ACC112 (cell line): ENCODE measurements around the gene CFAP206.
A peak's percentile ranks its signal among the peaks of the same experiment; 100 is the strongest.

Experiments used
- H2AFZ ChIP-seq: fragments of 200-600 bp; sonication (generic); one replicate; pipeline ENCODE4 v1.6.0; 2017; ENCODE audit warnings: antibody characterized with exemption, low read length; ENCODE audit not compliant: unreplicated experiment
- H3K27ac ChIP-seq: fragments of 200-600 bp; sonication (generic); 2 replicates; pipeline ENCODE4 v1.5.1; 2014; ENCODE audit warnings: low read depth, mild to moderate bottlenecking, antibody characterized with exemption, low read length, moderate library complexity
- H3K27me3 ChIP-seq: fragments of 200-600 bp; sonication (generic); 2 replicates; pipeline ENCODE4 v1.6.1; 2014; ENCODE audit warnings: mild to moderate bottlenecking, antibody characterized with exemption, low read length, moderate library complexity, mixed read lengths; ENCODE audit not compliant: insufficient read depth
- H3K36me3 ChIP-seq: fragments of 200-600 bp; sonication (generic); 2 replicates; pipeline ENCODE4 v1.6.1; 2016; ENCODE audit warnings: mild to moderate bottlenecking, antibody characterized with exemption, low read length, moderate library complexity, mixed read lengths; ENCODE audit not compliant: insufficient read depth
- H3K4me1 ChIP-seq: fragments of 200-600 bp; sonication (generic); one replicate; pipeline ENCODE4 v1.6.1; 2016; ENCODE audit warnings: low read length, mixed read lengths; ENCODE audit not compliant: insufficient read depth, unreplicated experiment, control insufficient read depth
- H3K4me3 ChIP-seq: fragments of 200-600 bp; sonication (generic); 2 replicates; pipeline ENCODE4 v1.5.1; 2014; ENCODE audit warnings: mild to moderate bottlenecking, low read depth, low read length
- H3K79me2 ChIP-seq: fragments of 200-600 bp; sonication (generic); one replicate; pipeline ENCODE4 v1.6.0; 2016; ENCODE audit warnings: low read length; ENCODE audit not compliant: control insufficient read depth, unreplicated experiment, insufficient read depth

The CFAP206 gene

GRCh38 chr6:87384449-87384848 lies 23.3 kb upstream of the CFAP206 start:
- no peaks in the 10 kb centered on the region for H3K36me3 ChIP-seq
- no peaks in the 10 kb centered on the region for H3K79me2 ChIP-seq
- H3K27me3 ChIP-seq = no peaks in the 10 kb centered on the region
- H3K27ac ChIP-seq = no peak overlapping the region
- H3K4me3 ChIP-seq = no peak overlapping the region
- no peaks in the 10 kb centered on the region for H3K4me1 ChIP-seq
- H2AFZ ChIP-seq = no peak overlapping the region

- Histone ChIP-seq H3K36me3 (no peaks in the 10 kb centered on the region), H3K27ac (no peak overlapping the region), H3K79me2 (no peaks in the 10 kb centered on the region), H3K4me1 (no peaks in the 10 kb centered on the region), H2AFZ (no peak overlapping the region), H3K27me3 (no peaks in the 10 kb centered on the region), H3K4me3 (no peak overlapping the region)
Observed at GRCh38 chr6:87391334-87391733, 16.4 kb upstream of the CFAP206 start.

- no peaks in the 10 kb centered on the region for H3K4me1 ChIP-seq
- H3K36me3 ChIP-seq = no peaks in the 10 kb centered on the region
- H3K4me3 ChIP-seq = no peak overlapping the region
- no peak overlapping the region for H2AFZ ChIP-seq
- no peak overlapping the region for H3K27ac ChIP-seq
- H3K27me3 ChIP-seq = no peaks in the 10 kb centered on the region
- no peaks in the 10 kb centered on the region for H3K79me2 ChIP-seq
Observed at GRCh38 chr6:87393026-87393622, 14.6 kb upstream of the CFAP206 start.

DNA sequence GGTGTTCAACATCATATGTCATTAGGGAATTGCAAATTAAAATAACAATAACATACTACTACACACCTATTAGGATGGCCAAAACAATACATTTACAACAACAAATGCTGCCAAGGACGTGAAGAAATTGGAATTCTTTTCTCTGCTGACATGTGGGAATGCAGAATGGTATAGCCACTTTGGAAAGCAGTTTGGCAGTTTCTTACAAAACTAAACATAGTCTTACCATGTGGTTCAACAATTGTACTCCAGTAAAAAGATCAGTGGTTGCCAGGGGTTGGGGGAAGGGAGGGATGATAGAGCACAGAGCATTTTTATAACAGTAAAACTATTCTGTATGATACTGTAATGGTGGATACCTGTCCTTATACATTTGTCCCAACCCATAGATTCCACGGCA lies 12.3 kb upstream of the CFAP206 start:
- Histone ChIP-seq H3K79me2 (no peaks in the 10 kb centered on the region), H2AFZ (no peak overlapping the region), H3K4me3 (no peak overlapping the region), H3K36me3 (no peaks in the 10 kb centered on the region), H3K27me3 (no peaks in the 10 kb centered on the region), H3K27ac (no peak overlapping the region), H3K4me1 (no peaks in the 10 kb centered on the region)

DNA sequence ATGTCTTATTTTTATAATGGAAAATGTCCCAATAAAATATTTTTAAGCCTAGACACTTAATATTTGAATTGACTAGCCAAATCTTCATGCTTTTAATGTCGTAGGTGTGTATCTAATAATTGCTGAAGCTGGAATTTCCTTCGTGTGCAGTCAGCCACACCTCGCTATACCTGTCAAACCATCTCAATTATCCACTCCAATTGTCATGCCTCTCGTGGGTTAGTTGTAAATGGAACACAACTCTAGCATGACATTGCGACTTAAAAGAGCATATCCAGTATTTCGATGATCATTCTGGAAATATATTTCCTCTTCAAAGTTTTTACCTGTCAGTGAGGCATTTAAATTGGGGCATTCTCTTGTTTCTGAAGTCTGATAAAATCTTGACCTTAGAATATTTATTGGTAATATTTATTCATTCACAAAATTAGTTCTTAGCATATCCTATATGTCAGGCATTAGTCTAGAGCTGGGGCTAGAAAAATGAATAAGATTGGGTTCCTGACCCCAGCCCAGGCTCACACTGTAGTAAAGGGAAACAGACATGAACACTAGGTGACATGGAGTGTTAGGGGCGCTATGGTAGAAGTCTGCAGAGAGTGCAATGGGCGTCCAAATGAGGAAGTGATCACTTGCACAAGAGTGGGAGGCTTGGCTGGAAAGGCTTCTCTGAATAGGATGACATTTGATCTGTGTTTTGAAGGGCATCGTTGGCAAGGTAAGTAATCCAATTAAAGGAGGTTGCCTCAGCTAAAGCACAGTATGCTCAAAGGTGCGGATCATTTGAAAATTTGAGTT lies 11.0 kb upstream of the CFAP206 start:
- H3K27me3 ChIP-seq = no peaks in the 10 kb centered on the region

DNA sequence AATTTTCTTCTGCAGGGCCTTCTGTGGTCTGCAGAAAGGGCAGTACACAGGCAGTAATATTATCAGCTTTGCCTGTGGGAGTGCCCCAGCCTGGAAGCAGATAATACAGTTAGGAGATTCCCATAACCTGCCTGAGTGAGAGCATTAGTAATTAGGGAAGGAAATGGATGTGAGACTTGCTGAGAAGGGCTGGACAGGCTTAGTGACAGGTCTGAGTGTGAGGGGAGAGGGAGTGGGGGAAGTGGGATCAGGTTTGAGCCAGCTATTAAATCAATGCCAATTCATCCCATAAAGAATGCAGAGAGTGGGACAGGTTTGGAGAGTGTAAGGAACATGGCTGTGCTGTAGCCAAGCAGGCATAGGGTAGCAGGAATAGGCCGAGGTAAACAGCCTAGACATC lies 10.1 kb upstream of the CFAP206 start:
- H3K27me3 ChIP-seq = no peaks in the 10 kb centered on the region
- H3K27ac ChIP-seq = no peak overlapping the region
- no peaks in the 10 kb centered on the region for H3K4me1 ChIP-seq
- H3K4me3 ChIP-seq = no peak overlapping the region
- no peaks in the 10 kb centered on the region for H3K79me2 ChIP-seq
- H2AFZ ChIP-seq = no peak overlapping the region
- no peaks in the 10 kb centered on the region for H3K36me3 ChIP-seq

More for the DNA sequence above, 11.0 kb upstream of the CFAP206 start:
- Histone ChIP-seq H3K4me3 (no peak overlapping the region), H2AFZ (no peak overlapping the region), H3K36me3 (no peaks in the 10 kb centered on the region), H3K27ac (no peak overlapping the region), H3K79me2 (no peaks in the 10 kb centered on the region), H3K4me1 (no peaks in the 10 kb centered on the region)

GRCh38 chr6:87401832-87402231 lies 5.9 kb upstream of the CFAP206 start:
- no peak overlapping the region for H3K4me3 ChIP-seq
- no peaks in the 10 kb centered on the region for H3K79me2 ChIP-seq
- no peaks in the 10 kb centered on the region for H3K27me3 ChIP-seq
- no peaks in the 10 kb centered on the region for H3K4me1 ChIP-seq
- no peak overlapping the region for H2AFZ ChIP-seq
- H3K27ac ChIP-seq = no peak overlapping the region
- H3K36me3 ChIP-seq = no peaks in the 10 kb centered on the region

- peak overlapping the region; percentile 75 for H3K27ac ChIP-seq
- peak overlapping the region; percentile 96 for H3K4me3 ChIP-seq
- no peaks in the 10 kb centered on the region for H3K36me3 ChIP-seq
- peak overlapping the region; percentile 99 for H2AFZ ChIP-seq
- no peaks in the 10 kb centered on the region for H3K79me2 ChIP-seq
- no peaks in the 10 kb centered on the region for H3K27me3 ChIP-seq
- no peaks in the 10 kb centered on the region for H3K4me1 ChIP-seq
Observed at GRCh38 chr6:87407561-87407900, 241 bp upstream of the CFAP206 start.

DNA sequence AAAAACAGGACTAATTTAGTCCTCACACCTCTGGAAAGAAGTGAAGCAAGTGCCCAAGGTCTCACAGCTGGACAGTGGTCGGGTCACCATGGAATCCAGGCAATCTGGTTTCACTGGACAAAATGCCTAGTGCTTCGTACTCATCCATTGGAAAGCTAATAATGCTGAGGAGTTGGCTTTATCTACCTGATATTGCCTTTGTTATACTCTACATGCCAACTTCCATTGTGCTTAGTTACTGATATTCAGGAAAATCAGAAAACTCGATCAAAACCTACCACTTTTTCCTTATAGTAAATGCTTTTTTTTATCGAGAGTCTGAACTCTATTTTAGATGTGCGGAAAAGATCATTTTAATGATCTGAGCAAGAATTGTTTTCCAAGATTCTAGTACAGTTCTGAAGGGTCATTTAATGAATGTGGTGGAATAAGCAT lies 966 bp downstream of the CFAP206 start:
- H3K4me1 ChIP-seq = no peaks in the 10 kb centered on the region
- no peaks in the 10 kb centered on the region for H3K36me3 ChIP-seq
- H3K27ac ChIP-seq = no peak overlapping the region
- peak overlapping the region; percentile 96 for H3K4me3 ChIP-seq
- H3K79me2 ChIP-seq = no peaks in the 10 kb centered on the region
- H2AFZ ChIP-seq = peak overlapping the region; percentile 96
- H3K27me3 ChIP-seq = no peaks in the 10 kb centered on the region

DNA sequence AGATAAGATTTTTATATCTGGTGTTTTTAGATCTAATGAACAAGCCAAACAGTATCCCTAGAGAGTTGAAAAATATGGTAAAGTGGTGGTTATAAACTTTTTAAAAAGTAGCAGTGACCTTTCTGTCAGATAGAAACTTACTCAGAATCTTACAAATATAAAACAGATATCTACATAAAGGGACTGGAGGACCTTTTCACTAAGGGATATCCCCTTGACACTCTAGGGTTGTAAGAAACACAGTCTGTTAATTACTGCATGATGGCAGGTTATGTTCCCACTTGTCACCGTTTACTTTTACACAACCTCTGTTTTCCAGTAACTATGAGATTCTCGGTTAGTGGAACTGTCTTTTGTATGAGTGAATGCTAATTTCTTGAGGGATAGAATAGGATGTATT lies 11.5 kb downstream of the CFAP206 start:
- Histone ChIP-seq H3K79me2 (no peaks in the 10 kb centered on the region), H3K4me1 (no peaks in the 10 kb centered on the region), H3K4me3 (no peak overlapping the region), H2AFZ (no peak overlapping the region), H3K27ac (no peak overlapping the region), H3K27me3 (no peaks in the 10 kb centered on the region), H3K36me3 (no peaks in the 10 kb centered on the region)

DNA sequence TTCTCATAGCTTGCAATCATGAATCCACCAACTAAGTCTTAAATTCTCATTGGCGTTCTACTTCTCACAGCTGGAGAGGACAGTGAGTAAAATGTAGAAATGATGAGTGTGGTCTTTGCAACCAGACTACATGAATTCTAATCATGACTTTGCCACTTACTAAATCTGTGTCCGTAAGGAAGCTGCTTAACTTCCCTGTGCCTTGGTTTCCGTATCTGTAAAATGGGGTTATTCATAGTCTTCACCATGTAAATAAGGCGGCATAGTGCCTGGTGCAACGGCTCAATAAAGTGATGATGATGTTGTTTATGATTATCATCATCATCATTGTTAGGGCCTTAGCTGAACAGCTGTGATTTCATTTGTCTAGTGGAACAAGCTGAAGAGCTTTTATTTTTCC lies 12.6 kb downstream of the CFAP206 start:
- no peak overlapping the region for H2AFZ ChIP-seq
- no peaks in the 10 kb centered on the region for H3K27me3 ChIP-seq
- no peak overlapping the region for H3K4me3 ChIP-seq
- H3K36me3 ChIP-seq = no peaks in the 10 kb centered on the region
- H3K4me1 ChIP-seq = no peaks in the 10 kb centered on the region
- no peaks in the 10 kb centered on the region for H3K79me2 ChIP-seq
- H3K27ac ChIP-seq = no peak overlapping the region
